B cell (primary cell): Measurements from ENCODE around the gene MYMX. TPM values are rescaled to one million over a fixed set of nuclear protein-coding genes. Genes with fewer than 3 reads are reported as not detected.

Experiments used
- ATAC-seq: fragments of 200-7000 bp; cut with Tn5 transposase; one replicate; pipeline ENCODE4 v1.10.0; 2021; ENCODE audit warnings: low read depth, mild to moderate bottlenecking, moderate number of reproducible peaks, moderate library complexity
- CTCF ChIA-PET: fragments of 350-600 bp; sonication (Branson Sonifier 250); formaldehyde crosslinking; loops from one replicate; lab custom pipeline; 2021; ENCODE audit warnings: antibody characterized with exemption, inconsistent platforms; lab: Charles Lee
- POLR2A ChIA-PET: fragments of 350-600 bp; sonication (Branson Sonifier 250); formaldehyde crosslinking; loops from one replicate; lab custom pipeline; 2021; ENCODE audit warnings: antibody characterized with exemption; lab: Charles Lee
- DNase-seq: peaks from one replicate; pipeline ENCODE4 v3.0.0; 2013
- H2AFZ ChIP-seq: 2 replicates; pipeline ENCODE4 v1.6.1; 2012; ENCODE audit warnings: mild to moderate bottlenecking, low read depth, low read length; ENCODE audit not compliant: insufficient read depth, poor library complexity, severe bottlenecking
- H3K27ac ChIP-seq, 2 donors: 1 replicate in 1 of 2; 2 replicates in 1 of 2; pipeline ENCODE4 v1.5.1; 2012 to 2013; ENCODE audit warnings: low read length in 2 of 2, mild to moderate bottlenecking in 2 of 2, moderate library complexity in 1 of 2
- H3K27me3 ChIP-seq, 4 experiments: fragments of 200-600 bp in 1 of 4; sonication (generic) in 1 of 4; replicated peaks in 1 of 4; 1 replicate in 2 of 4; 2 replicates in 2 of 4; pipeline versions ENCODE4 v1.6.1 to v1.7.0; 2013 to 2016; ENCODE audit warnings: low read length in 3 of 4, mild to moderate bottlenecking in 2 of 4, mixed read lengths in 1 of 4, moderate library complexity in 1 of 4; ENCODE audit not compliant: insufficient read depth in 4 of 4, control insufficient read depth in 3 of 4; ENCODE audit errors: control extremely low read depth in 1 of 4
- H3K36me3 ChIP-seq, 2 experiments: replicated peaks in 1 of 2; 1 replicate in 1 of 2; 2 replicates in 1 of 2; pipeline versions ENCODE4 v1.6.1 to v1.7.1; 2013; ENCODE audit warnings: low read length in 1 of 2; ENCODE audit not compliant: insufficient read depth in 2 of 2, control insufficient read depth in 1 of 2; ENCODE audit errors: control extremely low read depth in 1 of 2, extremely low read depth in 1 of 2
- H3K4me1 ChIP-seq, 2 donors: fragments of 200-600 bp in 1 of 2; sonication (generic) in 1 of 2; 1 replicate in 1 of 2; 2 replicates in 1 of 2; pipeline versions ENCODE4 v1.5.1 to v1.6.1; 2013 to 2017; ENCODE audit warnings: low read length in 2 of 2; ENCODE audit not compliant: control insufficient read depth in 2 of 2, insufficient read depth in 2 of 2
- H3K4me2 ChIP-seq: replicated peaks from 2 replicates; pipeline ENCODE3; 2012; ENCODE audit warnings: mild to moderate bottlenecking, low read depth, low read length; ENCODE audit not compliant: poor library complexity, severe bottlenecking
- H3K4me3 ChIP-seq, 5 experiments: fragments of 200-600 bp in 1 of 5; sonication (generic) in 1 of 5; 1 replicate in 3 of 5; 2 replicates in 2 of 5; pipeline versions ENCODE4 v1.5.1 to v1.7.0; 2011 to 2016; ENCODE audit warnings: low read length in 4 of 5, mild to moderate bottlenecking in 4 of 5, low read depth in 2 of 5, control low read depth in 1 of 5, moderate library complexity in 1 of 5; ENCODE audit not compliant: insufficient read depth in 1 of 5; ENCODE audit errors: control extremely low read depth in 1 of 5, extremely low read depth in 1 of 5
- H3K79me2 ChIP-seq: fragments of 200-600 bp; sonication (generic); one replicate; pipeline ENCODE4 v1.6.0; 2016; ENCODE audit warnings: low read length; ENCODE audit not compliant: control insufficient read depth, insufficient read depth
- H3K9ac ChIP-seq: fragments of 200-600 bp; sonication (generic); 2 replicates; pipeline ENCODE4 v1.6.1; 2017; ENCODE audit warnings: mild to moderate bottlenecking, low read length, moderate library complexity
- H3K9me3 ChIP-seq, 3 donors: one replicate each; pipeline versions ENCODE4 v1.6.1 to v1.7.1; 2013; ENCODE audit warnings: low read length in 2 of 3; ENCODE audit not compliant: control insufficient read depth in 2 of 3, insufficient read depth in 1 of 3; ENCODE audit errors: control extremely low read depth in 1 of 3
- H4K20me1 ChIP-seq: 2 replicates; pipeline ENCODE4 v1.6.0; 2012; ENCODE audit warnings: mild to moderate bottlenecking, low read length; ENCODE audit not compliant: insufficient read depth, control insufficient read depth, poor library complexity, severe bottlenecking
- H3K27ac Mint-ChIP-seq: one replicate; pipeline ENCODE4 v1.8.0; 2021; ENCODE audit warnings: mixed read lengths
- H3K27me3 Mint-ChIP-seq: one replicate; pipeline ENCODE4 v1.8.0; 2021; ENCODE audit warnings: mixed read lengths
- H3K4me1 Mint-ChIP-seq: one replicate; pipeline ENCODE4 v1.8.0; 2021; ENCODE audit warnings: mixed read lengths
- H3K4me3 Mint-ChIP-seq: one replicate; pipeline ENCODE4 v1.8.0; 2021; ENCODE audit warnings: mixed read lengths
- H3K9me3 Mint-ChIP-seq: one replicate; pipeline ENCODE4 v1.8.0; 2022; ENCODE audit warnings: mixed read lengths; ENCODE audit not compliant: insufficient read depth
- EZH2 ChIP-seq: IDR thresholded peaks from 2 replicates; pipeline ENCODE4 v1.6.1; 2012; ENCODE audit warnings: borderline replicate concordance, low read depth, mild to moderate bottlenecking, moderate library complexity, low read length; ENCODE audit not compliant: insufficient read depth, poor library complexity, severe bottlenecking
- WGBS: methylation state at CpG from one replicate; pipeline ENCODE4 v1.1.5; 2013; ENCODE audit warnings: missing lambda C conversion rate; ENCODE audit not compliant: insufficient coverage; 5-methylcytosine and 5-hydroxymethylcytosine counted together
- intact Hi-C: fragments of 100-400 bp; cut with micrococcal nuclease; formaldehyde crosslinking; loops from one replicate; pipeline ENCODE4 v1.10.0; 2022
- polyA plus RNA-seq: library from polyadenylated mRNA; depleted of rRNA; stranded (reverse); fragments of >200 nt; gene quantifications from 2 replicates; pipeline ENCODE4 v1.2.3, GENCODE V29; 2012
- total RNA-seq, 2 donors: library from RNA; stranded (reverse); fragments of 120-200 nt in 1 of 2; gene quantifications; 1 replicate in 1 of 2; 2 replicates in 1 of 2; pipeline versions ENCODE4 v1.2.3 to v1.2.4, GENCODE V29; 2013 to 2022
- TF ChIP-seq, protein P1 (sequence below): fragments of 200-600 bp; IDR thresholded peaks from one replicate; pipeline ENCODE4 v1.8.0; 2022; ENCODE audit warnings: antibody characterized with exemption, mild to moderate bottlenecking

Gene MYMX
- total and polyA plus RNA-seq, 2 donors (not counting 1 experiment from before 2014, with no cell fraction given), result not detected

DNA sequence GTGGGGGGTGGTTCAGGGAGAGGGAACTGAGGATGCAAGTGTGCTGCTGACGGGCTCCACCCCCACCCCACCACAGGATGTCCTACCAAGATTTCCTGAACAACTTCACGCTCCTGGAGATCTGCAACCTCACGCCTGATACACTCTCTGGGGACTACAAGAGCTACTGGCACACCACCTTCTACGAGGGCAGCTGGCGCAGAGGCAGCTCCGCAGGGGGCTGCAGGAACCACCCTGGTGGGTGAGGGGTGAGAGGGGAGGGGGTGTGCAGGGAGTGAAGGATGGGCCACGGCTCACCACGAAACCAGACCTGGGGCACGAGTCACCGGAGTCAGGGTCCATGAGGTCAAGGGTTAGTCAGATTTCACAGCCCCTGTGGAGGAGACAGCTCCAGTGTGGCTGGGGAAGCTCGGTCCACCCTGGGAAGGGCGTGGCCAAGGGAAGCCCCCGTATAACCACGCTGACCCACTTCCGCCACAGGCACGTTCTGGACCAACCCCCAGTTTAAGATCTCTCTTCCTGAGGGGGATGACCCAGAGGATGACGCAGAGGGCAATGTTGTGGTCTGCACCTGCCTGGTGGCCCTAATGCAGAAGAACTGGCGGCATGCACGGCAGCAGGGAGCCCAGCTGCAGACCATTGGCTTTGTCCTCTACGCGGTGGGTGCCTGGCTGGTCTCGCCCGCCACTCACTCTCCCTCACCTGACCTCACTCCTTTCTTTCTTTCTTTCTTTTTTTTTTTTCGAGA, 39.8 kb upstream of the MYMX start:
- H3K9me3 Mint-ChIP-seq, result no peaks in the 10 kb centered on the region
- H3K4me1 ChIP-seq, result peaks cover 10 to 18% of the 10 kb centered on the region in 2 donors
- H3K27me3 Mint-ChIP-seq, result peaks cover 9% of the 10 kb centered on the region
- ChIA-PET POLR2A (interaction anchor here (1.3 kb wide), 1 partner anchor 87 kb away, joined by 3 read pairs; no protein-coding TSS in a partner anchor), CTCF (interaction anchor here (0.7 to 2.8 kb wide), 6 partner anchors 8 to 402 kb away, joined by 3 to 13 read pairs (median 6); no protein-coding TSS in a partner anchor)
- intact Hi-C loops, result no loop called here
- H3K27ac Mint-ChIP-seq, result no peak overlapping the region
- H3K4me2 ChIP-seq, result peak overlapping the region; percentile 69
- H3K4me1 Mint-ChIP-seq, result peaks cover 16% of the 10 kb centered on the region
- no peaks in the 10 kb centered on the region for H3K79me2 ChIP-seq
- TF ChIP-seq EZH2, result no peak
- TF ChIP-seq, protein P1, sequence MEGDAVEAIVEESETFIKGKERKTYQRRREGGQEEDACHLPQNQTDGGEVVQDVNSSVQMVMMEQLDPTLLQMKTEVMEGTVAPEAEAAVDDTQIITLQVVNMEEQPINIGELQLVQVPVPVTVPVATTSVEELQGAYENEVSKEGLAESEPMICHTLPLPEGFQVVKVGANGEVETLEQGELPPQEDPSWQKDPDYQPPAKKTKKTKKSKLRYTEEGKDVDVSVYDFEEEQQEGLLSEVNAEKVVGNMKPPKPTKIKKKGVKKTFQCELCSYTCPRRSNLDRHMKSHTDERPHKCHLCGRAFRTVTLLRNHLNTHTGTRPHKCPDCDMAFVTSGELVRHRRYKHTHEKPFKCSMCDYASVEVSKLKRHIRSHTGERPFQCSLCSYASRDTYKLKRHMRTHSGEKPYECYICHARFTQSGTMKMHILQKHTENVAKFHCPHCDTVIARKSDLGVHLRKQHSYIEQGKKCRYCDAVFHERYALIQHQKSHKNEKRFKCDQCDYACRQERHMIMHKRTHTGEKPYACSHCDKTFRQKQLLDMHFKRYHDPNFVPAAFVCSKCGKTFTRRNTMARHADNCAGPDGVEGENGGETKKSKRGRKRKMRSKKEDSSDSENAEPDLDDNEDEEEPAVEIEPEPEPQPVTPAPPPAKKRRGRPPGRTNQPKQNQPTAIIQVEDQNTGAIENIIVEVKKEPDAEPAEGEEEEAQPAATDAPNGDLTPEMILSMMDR, result no peak
- peak overlapping the region; percentile 50 for H2AFZ ChIP-seq
- peaks cover 0 to 15% (median under 1%) of the 10 kb centered on the region in 4 experiments for H3K27me3 ChIP-seq
- no peaks in the 10 kb centered on the region for H4K20me1 ChIP-seq
- no peaks in the 10 kb centered on the region for H3K36me3 ChIP-seq
- peak; percentile 75 for DNase-seq
- peak overlapping the region; percentile 31 for H3K9ac ChIP-seq
- no peak overlapping the region for H3K27ac ChIP-seq
- WGBS, result 12% methylated on average over 16 of the region's 24 CpGs
- ATAC-seq, result peak; percentile 72
- peaks cover 0 to 3% (median 0%) of the 10 kb centered on the region in 3 donors for H3K9me3 ChIP-seq
- peak overlapping the region; percentile 60 for H3K4me3 Mint-ChIP-seq
- peak overlapping the region in 2 of 5 experiments; percentile 9 to 15 for H3K4me3 ChIP-seq
